ENCODE measurements around the gene HLA-B.

The HLA-B gene

GRCh38 chr6:31340228-31340627 is 16.8 kb downstream of the HLA-B start:
- no peak overlapping the region for H3K27ac ChIP-seq
- TF ChIP-seq ZFX (IDR thresholded peaks at IDR 0.05; ENCODE audit: borderline replicate concordance) (no peak), CTCF (IDR thresholded peaks at IDR 0.05) (no peak)

GRCh38 chr6:31339210-31339609 is 17.8 kb downstream of the HLA-B start:
- no peak overlapping the region for H3K27ac ChIP-seq
- no peak for TF ChIP-seq ZFX (IDR thresholded peaks at IDR 0.05; ENCODE audit: borderline replicate concordance)
- TF ChIP-seq CTCF (IDR thresholded peaks at IDR 0.05), result no peak

GRCh38 chr6:31336896-31337496 is 20.0 kb downstream of the HLA-B start:
- no peak overlapping the region for H3K27ac ChIP-seq
- TF ChIP-seq CTCF (IDR thresholded peaks at IDR 0.05) (no peak), ZFX (IDR thresholded peaks at IDR 0.05; ENCODE audit: borderline replicate concordance) (no peak)

GRCh38 chr6:31332637-31333602 is 24.1 kb downstream of the HLA-B start:
- H3K27ac ChIP-seq, result no peak overlapping the region
- TF ChIP-seq ZFX (IDR thresholded peaks at IDR 0.05; ENCODE audit: borderline replicate concordance) (no peak), CTCF (IDR thresholded peaks at IDR 0.05) (no peak)

GRCh38 chr6:31328355-31328960 is 28.5 kb downstream of the HLA-B start:
- no peak for TF ChIP-seq ZFX (IDR thresholded peaks at IDR 0.05; ENCODE audit: borderline replicate concordance)
- no peak for TF ChIP-seq CTCF (IDR thresholded peaks at IDR 0.05)

GRCh38 chr6:31321820-31322219 is 35.2 kb downstream of the HLA-B start:
- no peak overlapping the region for H3K27ac ChIP-seq
- TF ChIP-seq CTCF (IDR thresholded peaks at IDR 0.05) (no peak), ZFX (IDR thresholded peaks at IDR 0.05; ENCODE audit: borderline replicate concordance) (no peak)

More at GRCh38 chr6:31328355-31328960, 28.5 kb downstream of the HLA-B start:
- H3K27ac ChIP-seq, result no peak overlapping the region

Data from 22Rv1 (cell line).